IMR-90 (cell line): ENCODE data around the gene MTERF1. TPM values are rescaled to one million over a fixed set of nuclear protein-coding genes. Genes with fewer than 3 reads are reported as not detected.

Source experiments
- ATAC-seq: fragments of 200-7000 bp; cut with Tn5 transposase; 2 replicates; pipeline ENCODE4 v1.9.1; 2020; ENCODE audit warnings: low read depth, mild to moderate bottlenecking, moderate library complexity
- BruUV-seq: library from RNA; stranded (reverse); fragments of 400-500 nt; replicated peaks from 2 replicates; lab custom pipeline; 2021; lab: Mats Ljungman, UMichigan
- CTCF ChIA-PET: fragments of 300-600 bp; formaldehyde crosslinking; extraction: SDS; loops from one replicate; lab custom pipeline; 2021; ENCODE audit warnings: antibody characterized with exemption; lab: Yijun Ruan, JAX
- POLR2A ChIA-PET: fragments of 300-600 bp; sonication (Branson Sonifier 250); formaldehyde crosslinking; loops from one replicate; lab custom pipeline; 2022; ENCODE audit warnings: antibody characterized with exemption; ENCODE audit not compliant: unreplicated experiment; lab: Charles Lee
- DNase-seq: peaks from one replicate; pipeline ENCODE4 v3.0.0; 2013
- H2AFZ ChIP-seq: replicated peaks from 2 replicates; pipeline ENCODE3; 2013; ENCODE audit warnings: low read length, mild to moderate bottlenecking; ENCODE audit not compliant: poor library complexity
- H2AK5ac ChIP-seq: 2 replicates; pipeline ENCODE4 v1.6.1; 2013; ENCODE audit warnings: low read depth, low read length, inconsistent platforms
- H2AK9ac ChIP-seq: replicated peaks from 2 replicates; pipeline ENCODE3; 2013; ENCODE audit warnings: mild to moderate bottlenecking, low read depth, low read length, moderate library complexity; ENCODE audit not compliant: poor library complexity
- H2BK120ac ChIP-seq: 2 replicates; pipeline ENCODE4 v1.6.1; 2013; ENCODE audit warnings: low read depth, low read length, inconsistent platforms
- H2BK15ac ChIP-seq: 3 replicates; pipeline ENCODE4 v1.6.1; 2013; ENCODE audit warnings: low read depth, low read length, inconsistent platforms
- H2BK20ac ChIP-seq: 2 replicates; pipeline ENCODE4 v1.6.1; 2013; ENCODE audit warnings: low read depth, mild to moderate bottlenecking, inconsistent platforms, low read length, moderate library complexity
- H2BK5ac ChIP-seq: 2 replicates; pipeline ENCODE4 v1.6.1; 2013; ENCODE audit warnings: mild to moderate bottlenecking, low read depth, low read length, inconsistent platforms; ENCODE audit not compliant: poor library complexity, severe bottlenecking
- H3K14ac ChIP-seq: replicated peaks from 2 replicates; pipeline ENCODE4 v1.6.1; 2013; ENCODE audit warnings: low read depth, low read length, inconsistent platforms
- H3K18ac ChIP-seq: 2 replicates; pipeline ENCODE4 v1.6.1; 2013; ENCODE audit warnings: low read depth, low read length, control low read depth
- H3K23ac ChIP-seq: 2 replicates; pipeline ENCODE4 v1.6.1; 2013; ENCODE audit warnings: low read depth, low read length, inconsistent platforms
- H3K27ac ChIP-seq: 2 replicates; pipeline ENCODE4 v1.5.1; 2013; ENCODE audit warnings: mild to moderate bottlenecking, control low read depth, low read length; ENCODE audit not compliant: insufficient read depth
- H3K27me3 ChIP-seq: 2 replicates; pipeline ENCODE4 v1.6.1; 2013; ENCODE audit warnings: low read length; ENCODE audit not compliant: control insufficient read depth, insufficient read depth
- H3K36me3 ChIP-seq: 2 replicates; pipeline ENCODE4 v1.6.1; 2013; ENCODE audit warnings: low read length, mixed read lengths; ENCODE audit not compliant: control insufficient read depth, insufficient read depth
- H3K4ac ChIP-seq: 2 replicates; pipeline ENCODE4 v1.6.1; 2013; ENCODE audit warnings: low read depth, low read length, inconsistent platforms
- H3K4me1 ChIP-seq: 2 replicates; pipeline ENCODE4 v1.6.1; 2013; ENCODE audit warnings: low read length, mixed read lengths; ENCODE audit not compliant: control insufficient read depth, insufficient read depth
- H3K4me2 ChIP-seq: 2 replicates; pipeline ENCODE4 v1.6.1; 2013; ENCODE audit warnings: low read depth, mild to moderate bottlenecking, control low read depth, low read length, moderate library complexity
- H3K4me3 ChIP-seq: 2 replicates; pipeline ENCODE4 v1.5.1; 2013; ENCODE audit warnings: low read depth, mild to moderate bottlenecking, control low read depth, low read length, moderate library complexity; ENCODE audit not compliant: insufficient read depth
- H3K56ac ChIP-seq: 2 replicates; pipeline ENCODE4 v1.6.1; 2013; ENCODE audit warnings: low read length, inconsistent platforms; ENCODE audit not compliant: insufficient read depth; ENCODE audit errors: extremely low read depth
- H3K79me1 ChIP-seq, 2 experiments: 2 replicates each; pipeline ENCODE4 v1.6.1; 2013; ENCODE audit warnings: low read length in 2 of 2, inconsistent platforms in 1 of 2, low read depth in 1 of 2
- H3K9ac ChIP-seq: 2 replicates; pipeline ENCODE4 v1.6.1; 2013; ENCODE audit warnings: low read depth, low read length, control low read depth
- H3K9me1 ChIP-seq: 2 replicates; pipeline ENCODE4 v1.6.1; 2013; ENCODE audit warnings: low read length, inconsistent platforms; ENCODE audit not compliant: insufficient read depth
- H3K9me3 ChIP-seq: 2 replicates; pipeline ENCODE4 v1.6.1; 2013; ENCODE audit warnings: low read length; ENCODE audit not compliant: control insufficient read depth, insufficient read depth
- H4K20me1 ChIP-seq: 2 replicates; pipeline ENCODE4 v1.6.1; 2013; ENCODE audit warnings: low read length, inconsistent platforms; ENCODE audit not compliant: insufficient read depth
- H4K5ac ChIP-seq: 2 replicates; pipeline ENCODE4 v1.6.1; 2013; ENCODE audit warnings: mild to moderate bottlenecking, low read depth, low read length, control low read depth
- H4K8ac ChIP-seq, 2 experiments: 2 replicates each; pipeline ENCODE4 v1.6.1; 2013; ENCODE audit warnings: low read depth in 2 of 2, low read length in 2 of 2, control low read depth in 1 of 2, inconsistent platforms in 1 of 2
- H4K91ac ChIP-seq: 2 replicates; pipeline ENCODE4 v1.6.1; 2013; ENCODE audit warnings: low read depth, low read length, inconsistent platforms; ENCODE audit not compliant: insufficient read depth
- BHLHE40 ChIP-seq: fragments of 150-350 bp; IDR thresholded peaks from 2 replicates; pipeline ENCODE4 v1.6.1; 2016; ENCODE audit warnings: mild to moderate bottlenecking, low read depth, low read length
- CEBPB ChIP-seq: IDR thresholded peaks from 2 replicates; pipeline ENCODE4 v1.6.1; 2012; ENCODE audit warnings: low read depth, low read length, improper control_type of control experiment
- FOS ChIP-seq: fragments of 150-350 bp; IDR thresholded peaks from 2 replicates; pipeline ENCODE4 v1.6.1; 2016; ENCODE audit warnings: low read depth, low read length
- RAD21 ChIP-seq: IDR thresholded peaks from 2 replicates; pipeline ENCODE4 v1.6.1; 2012; ENCODE audit warnings: low read length, improper control_type of control experiment
- RFX5 ChIP-seq: IDR thresholded peaks from 2 replicates; pipeline ENCODE4 v1.8.0; 2012; ENCODE audit warnings: low read depth, mild to moderate bottlenecking, low read length, moderate library complexity
- SMC3 ChIP-seq: fragments of 150-350 bp; IDR thresholded peaks from 2 replicates; pipeline ENCODE4 v1.6.1; 2016; ENCODE audit warnings: low read depth, mild to moderate bottlenecking, antibody characterized with exemption, low read length, moderate library complexity
- WGBS, 2 experiments: methylation state at CpG; one replicate each; pipeline versions ENCODE4 v1.1.5 to v1.1.7; 2013; ENCODE audit warnings: missing lambda C conversion rate in 2 of 2; ENCODE audit not compliant: insufficient read length in 1 of 2; ENCODE audit errors: extremely low coverage in 2 of 2; 5-methylcytosine and 5-hydroxymethylcytosine counted together
- dilution Hi-C: fragments of 300-500 bp; cut with HindIII; formaldehyde crosslinking; loops from one replicate; pipeline ENCODE4 v1.14.3; 2018; ENCODE audit warnings: low sequenced_read_pairs; ENCODE audit not compliant: unreplicated experiment
- in situ Hi-C: fragments of 300-500 bp; cut with MboI; formaldehyde crosslinking; loops from 3 replicates; pipeline ENCODE4 v1.14.3; 2019; ENCODE audit warnings: low sequenced_read_pairs, inconsistent platforms, mixed read lengths
- intact Hi-C: fragments of 100-400 bp; cut with micrococcal nuclease; formaldehyde crosslinking; loops from 2 replicates; pipeline ENCODE4 v1.10.0; 2022
- polyA plus RNA-seq, 3 experiments: library from polyadenylated mRNA; depleted of rRNA; stranded (reverse); fragments of >200 nt; gene quantifications; 2 replicates each; pipeline ENCODE4 v1.2.3, GENCODE V29; 2012; ENCODE audit warnings: low replicate concordance in 1 of 3
- total RNA-seq: library from RNA; depleted of rRNA; stranded (reverse); fragments of >200 nt; gene quantifications from 2 replicates; pipeline ENCODE4 v1.2.3, GENCODE V29; 2012
- TF ChIP-seq, protein P1 (sequence below): fragments of 150-350 bp; IDR thresholded peaks from 2 replicates; pipeline ENCODE4 v1.6.1; 2017; ENCODE audit warnings: mild to moderate bottlenecking, antibody characterized with exemption, low read length, low read depth

MTERF1 gene
- total and polyA plus RNA-seq, 2 of the 4 experiments (the other 2 are of a cell fraction): 7.0 to 7.3 TPM

GRCh38 chr7:91843831-91844230, 36.7 kb downstream of the MTERF1 start:
- peaks cover 2% of the 10 kb centered on the region; the same call in 1 of the 2 replicates for H3K4me1 ChIP-seq
- H3K4ac ChIP-seq: no peak overlapping the region
- intact Hi-C loops: no loop called here
- no peak overlapping the region for H2AK5ac ChIP-seq
- in situ Hi-C loops: no loop called here
- H3K4me2 ChIP-seq: no peak overlapping the region
- no peak overlapping the region for H2AK9ac ChIP-seq
- dilution Hi-C loops: no loop called here
- DNase-seq (no peak), ATAC-seq (no peak)
- H2BK5ac ChIP-seq: no peak overlapping the region
- no peak overlapping the region for H2BK120ac ChIP-seq
- H3K27ac ChIP-seq: no peak overlapping the region
- H3K9me1 ChIP-seq: no peaks in the 10 kb centered on the region; the same call in 1 of the 2 replicates
- no peak overlapping the region for H4K91ac ChIP-seq
- POLR2A ChIA-PET: no interaction called here
- H3K9ac ChIP-seq: no peak overlapping the region
- H4K20me1 ChIP-seq: no peaks in the 10 kb centered on the region
- WGBS, 2 experiments: no CpG with 5 or more reads among the region's 2 CpGs
- H2AFZ ChIP-seq: no peak overlapping the region
- no peak overlapping the region for H4K5ac ChIP-seq
- no peak for TF ChIP-seq RFX5
- TF ChIP-seq CEBPB: no peak
- TF ChIP-seq BHLHE40: no peak
- TF ChIP-seq, protein P1, sequence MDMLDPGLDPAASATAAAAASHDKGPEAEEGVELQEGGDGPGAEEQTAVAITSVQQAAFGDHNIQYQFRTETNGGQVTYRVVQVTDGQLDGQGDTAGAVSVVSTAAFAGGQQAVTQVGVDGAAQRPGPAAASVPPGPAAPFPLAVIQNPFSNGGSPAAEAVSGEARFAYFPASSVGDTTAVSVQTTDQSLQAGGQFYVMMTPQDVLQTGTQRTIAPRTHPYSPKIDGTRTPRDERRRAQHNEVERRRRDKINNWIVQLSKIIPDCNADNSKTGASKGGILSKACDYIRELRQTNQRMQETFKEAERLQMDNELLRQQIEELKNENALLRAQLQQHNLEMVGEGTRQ: no peak
- no peak for TF ChIP-seq RAD21
- no peak for TF ChIP-seq SMC3
- TF ChIP-seq FOS: no peak
- no peaks in the 10 kb centered on the region for H3K36me3 ChIP-seq
- no peaks in the 10 kb centered on the region for H3K79me1 ChIP-seq
- BruUV-seq: no TSS peak
- no peak overlapping the region for H3K23ac ChIP-seq
- H3K56ac ChIP-seq: no peak overlapping the region
- H2BK15ac ChIP-seq: no peak overlapping the region
- CTCF ChIA-PET: no interaction called here
- no peak overlapping the region for H3K18ac ChIP-seq
- no peaks in the 10 kb centered on the region for H3K9me3 ChIP-seq
- H3K4me3 ChIP-seq: no peak overlapping the region
- no peaks in the 10 kb centered on the region for H3K27me3 ChIP-seq
- H2BK20ac ChIP-seq: no peak overlapping the region
- H3K14ac ChIP-seq: no peak overlapping the region
- no peak overlapping the region for H4K8ac ChIP-seq
